ENCODE data around the gene EPHA7. TPM values are rescaled to one million over a fixed set of nuclear protein-coding genes. Genes with fewer than 3 reads are reported as not detected.

EPHA7 gene
- total RNA-seq, 2 experiments from 2014 or later, result not detected

DNA sequence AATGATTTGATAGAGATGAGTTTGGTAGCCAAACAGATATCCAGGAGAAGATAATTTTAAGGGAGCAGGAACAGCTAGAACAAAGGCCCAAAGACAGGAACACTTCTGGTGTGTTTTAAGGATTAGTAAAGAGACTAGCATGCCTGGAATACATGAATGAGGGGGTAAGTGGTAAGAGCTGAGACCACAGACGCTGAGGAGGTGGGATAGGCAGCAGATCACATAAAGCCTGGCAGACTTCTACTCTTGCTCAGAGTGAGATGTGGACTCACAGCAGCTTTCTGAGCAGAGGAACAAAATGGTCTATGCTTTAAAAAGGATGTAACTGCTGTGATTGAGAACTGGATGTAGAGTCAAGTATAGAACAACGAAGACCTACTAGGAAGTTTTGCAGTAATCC lies 100.1 kb downstream of the EPHA7 start:
- no peak overlapping the region for H3K4me3 Mint-ChIP-seq
- no peak for DNase-seq
- no peaks in the 10 kb centered on the region for H3K27me3 Mint-ChIP-seq
- H3K4me1 Mint-ChIP-seq, result no peaks in the 10 kb centered on the region
- no peaks in the 10 kb centered on the region for H3K9me3 Mint-ChIP-seq
- H3K36me3 Mint-ChIP-seq, result no peaks in the 10 kb centered on the region
- no peak overlapping the region for H3K27ac Mint-ChIP-seq

DNA sequence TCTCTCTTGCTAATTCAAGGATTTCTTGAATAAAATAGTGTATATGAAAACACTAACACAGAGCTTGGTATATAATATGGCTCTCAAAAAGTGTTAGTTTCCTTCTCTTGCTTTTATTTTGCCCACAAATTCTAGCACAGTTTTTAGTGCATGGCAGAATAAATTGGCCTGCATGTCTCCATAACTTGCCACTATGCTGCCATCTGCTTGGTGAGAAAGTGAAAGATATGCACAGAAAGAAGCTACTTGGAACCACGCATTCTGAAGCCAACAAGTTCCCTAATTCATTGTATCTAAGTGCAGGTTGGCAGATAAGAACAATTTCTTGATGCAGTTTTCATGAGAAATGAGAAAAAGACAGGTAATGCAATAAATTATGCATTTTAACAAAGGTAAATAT lies 101.2 kb downstream of the EPHA7 start:
- Mint-ChIP-seq H3K27ac (no peak overlapping the region), H3K9me3 (no peaks in the 10 kb centered on the region), H3K4me1 (no peaks in the 10 kb centered on the region), H3K4me3 (no peak overlapping the region), H3K27me3 (no peaks in the 10 kb centered on the region), H3K36me3 (no peaks in the 10 kb centered on the region)
- no peak for DNase-seq

DNA sequence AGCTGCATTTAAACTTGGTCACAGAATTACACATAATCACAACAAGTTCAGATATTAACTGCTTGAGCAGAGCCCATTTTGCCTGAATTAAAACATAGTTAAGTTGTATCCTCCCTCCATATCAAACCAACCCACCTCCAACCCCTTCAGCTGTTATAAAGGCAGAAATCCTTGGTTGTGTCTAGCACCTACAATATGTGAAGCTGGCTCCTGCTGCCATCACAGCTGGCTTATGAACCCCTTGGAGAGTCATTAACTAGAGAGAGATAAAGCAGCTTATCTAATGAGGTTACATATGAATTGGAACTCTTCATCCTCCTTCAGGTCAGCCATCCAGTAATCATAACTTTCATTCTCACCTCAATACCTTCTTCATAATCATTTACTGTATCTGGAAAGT lies 101.8 kb downstream of the EPHA7 start:
- Mint-ChIP-seq H3K4me3 (no peak overlapping the region), H3K9me3 (no peaks in the 10 kb centered on the region), H3K4me1 (no peaks in the 10 kb centered on the region), H3K27me3 (no peaks in the 10 kb centered on the region), H3K36me3 (no peaks in the 10 kb centered on the region), H3K27ac (no peak overlapping the region)
- DNase-seq, result no peak

DNA sequence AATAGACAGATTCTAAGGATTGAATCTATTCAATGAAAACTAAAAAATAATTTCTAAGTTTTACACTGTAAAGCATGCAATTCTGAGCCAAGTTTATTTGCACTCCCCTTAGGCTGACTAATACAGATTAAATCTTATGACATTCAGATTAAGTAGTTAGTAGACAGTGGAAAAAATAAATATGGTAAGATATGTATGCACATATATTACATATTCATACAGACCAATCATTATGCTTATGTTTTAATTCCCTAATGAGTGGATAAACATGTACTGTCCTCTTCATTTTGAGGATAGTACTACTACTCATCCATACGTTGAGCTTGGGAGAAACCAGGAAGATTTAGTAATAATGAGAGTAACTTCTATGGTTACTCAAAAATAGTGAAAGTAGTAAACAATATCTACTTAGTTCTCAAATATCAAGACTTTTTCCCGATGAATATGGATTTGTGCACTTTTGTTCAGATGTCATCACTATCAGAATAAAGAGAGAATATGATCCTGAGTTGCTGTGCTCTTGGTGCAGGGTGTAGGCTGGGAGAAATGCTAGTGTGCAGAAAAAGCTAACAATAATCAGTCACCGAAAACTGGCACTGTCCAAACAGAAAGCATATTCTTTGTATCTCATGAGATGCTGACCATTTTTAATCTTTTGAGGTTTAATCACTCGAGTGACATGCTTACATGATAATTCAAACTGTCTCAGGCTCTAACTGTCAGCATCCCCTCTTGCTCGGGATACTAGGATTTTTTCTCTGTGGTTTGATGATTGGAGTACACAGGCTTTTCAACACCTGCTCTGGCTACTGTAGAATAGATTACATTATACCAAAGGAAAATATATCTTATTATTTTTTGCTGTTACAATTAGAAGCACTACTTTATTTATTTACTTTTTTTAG lies 111.6 kb downstream of the EPHA7 start:
- Mint-ChIP-seq H3K36me3 (no peaks in the 10 kb centered on the region), H3K4me1 (no peaks in the 10 kb centered on the region), H3K27me3 (no peaks in the 10 kb centered on the region), H3K9me3 (peaks cover 4% of the 10 kb centered on the region), H3K27ac (no peak overlapping the region), H3K4me3 (no peak overlapping the region)
- DNase-seq, result no peak

DNA sequence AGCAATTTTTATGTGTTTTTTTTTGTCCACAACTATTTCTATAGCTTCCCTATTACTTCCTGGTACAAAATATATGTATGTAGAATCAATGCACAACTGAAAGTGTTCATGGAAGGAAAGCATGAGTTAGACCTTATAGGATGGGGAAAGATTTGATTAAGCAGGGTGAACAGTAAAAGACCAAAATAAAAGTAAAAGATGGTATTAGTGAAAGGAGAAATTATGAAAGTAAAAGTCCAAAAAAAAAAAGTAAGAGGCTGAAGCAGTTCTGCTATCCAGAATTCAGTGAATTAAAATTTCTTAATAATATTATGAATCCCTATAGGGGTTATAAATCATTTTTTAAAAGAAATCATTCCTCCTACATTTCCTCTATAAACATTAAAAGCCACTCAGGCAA lies 114.3 kb downstream of the EPHA7 start:
- Mint-ChIP-seq H3K36me3 (no peaks in the 10 kb centered on the region), H3K4me1 (no peaks in the 10 kb centered on the region), H3K4me3 (no peak overlapping the region), H3K27ac (no peak overlapping the region), H3K27me3 (no peaks in the 10 kb centered on the region), H3K9me3 (peaks cover 2% of the 10 kb centered on the region)
- no peak for DNase-seq

DNA sequence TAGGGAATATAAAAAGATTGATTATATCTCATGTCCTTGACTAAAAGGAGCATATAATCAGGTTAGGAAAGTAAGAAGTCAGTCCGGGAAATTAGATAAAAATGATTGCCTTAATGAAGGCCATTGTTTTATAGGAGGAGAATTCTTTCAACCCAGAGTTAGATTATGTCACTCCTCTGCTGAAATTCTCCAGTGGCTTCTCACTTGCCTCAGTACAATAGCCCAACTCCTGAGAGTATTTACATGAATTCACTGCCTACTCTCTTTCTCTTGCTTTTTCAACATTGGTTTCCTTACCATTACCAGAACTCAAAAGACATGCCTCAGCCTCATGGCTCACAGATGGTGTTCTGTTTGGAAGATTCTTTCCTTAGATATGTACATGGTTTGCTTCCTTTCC lies 114.9 kb downstream of the EPHA7 start:
- no peak for DNase-seq
- Mint-ChIP-seq H3K4me1 (no peaks in the 10 kb centered on the region), H3K27ac (no peak overlapping the region), H3K9me3 (peaks cover 5% of the 10 kb centered on the region), H3K36me3 (no peaks in the 10 kb centered on the region), H3K4me3 (no peak overlapping the region), H3K27me3 (no peaks in the 10 kb centered on the region)

DNA sequence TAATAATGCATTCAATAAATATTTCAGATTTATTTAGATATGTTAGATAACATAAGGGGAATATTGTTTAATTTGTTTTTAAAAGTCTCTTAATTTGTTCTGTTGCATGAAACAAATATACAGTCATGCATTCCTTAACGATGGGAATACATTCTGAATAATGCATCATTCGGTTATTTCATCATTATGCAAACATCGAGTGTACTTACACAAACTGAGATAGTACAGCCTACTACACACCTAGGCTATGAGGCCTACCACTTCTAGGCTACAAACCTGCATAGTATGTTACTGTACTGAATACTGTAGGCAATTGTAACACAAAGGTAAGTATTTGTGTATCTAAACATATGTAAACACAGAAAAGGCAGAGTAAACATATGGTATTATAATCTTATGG lies 118.7 kb downstream of the EPHA7 start:
- Mint-ChIP-seq H3K36me3 (no peaks in the 10 kb centered on the region), H3K4me1 (no peaks in the 10 kb centered on the region), H3K27ac (no peak overlapping the region), H3K27me3 (no peaks in the 10 kb centered on the region), H3K4me3 (no peak overlapping the region), H3K9me3 (peaks cover 7% of the 10 kb centered on the region)
- no peak for DNase-seq

DNA sequence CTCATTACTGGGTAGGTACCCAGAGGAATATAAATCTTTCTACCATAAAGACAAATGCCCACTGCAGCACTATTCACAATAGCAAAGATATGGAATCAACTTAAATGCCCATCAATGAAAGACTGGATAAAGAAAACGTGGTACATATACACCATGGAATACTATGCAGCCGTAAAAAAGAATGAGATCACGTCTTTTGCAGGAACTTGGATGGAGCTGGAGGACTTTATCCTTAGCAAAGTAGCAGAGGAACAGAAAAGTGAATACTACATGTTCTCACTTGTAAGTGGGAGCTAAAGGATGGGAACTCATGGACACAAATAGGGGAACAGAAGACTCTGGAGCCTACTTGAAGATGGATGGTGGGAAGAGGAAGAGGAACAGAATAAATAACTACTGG lies 119.7 kb downstream of the EPHA7 start:
- Mint-ChIP-seq H3K4me3 (no peak overlapping the region), H3K27me3 (no peaks in the 10 kb centered on the region), H3K9me3 (peaks cover 7% of the 10 kb centered on the region), H3K4me1 (no peaks in the 10 kb centered on the region), H3K36me3 (no peaks in the 10 kb centered on the region), H3K27ac (no peak overlapping the region)
- no peak for DNase-seq

DNA sequence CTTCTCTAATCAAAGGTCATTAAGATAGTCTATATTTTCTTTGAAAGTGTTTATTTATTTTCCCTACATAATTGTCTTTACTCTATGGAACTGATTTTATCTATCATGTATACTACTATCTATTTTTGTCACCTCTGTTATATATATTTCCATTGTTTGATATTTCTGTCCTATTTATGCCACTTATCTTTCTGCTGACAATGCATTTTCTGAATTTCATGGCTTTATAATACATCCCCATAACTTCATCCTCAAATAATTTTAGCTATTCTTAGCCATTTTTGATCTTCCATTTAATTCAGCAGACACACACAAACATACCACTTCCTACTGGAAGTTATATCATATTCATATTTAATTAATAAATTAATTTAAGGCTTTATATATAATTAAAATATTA lies 123.7 kb downstream of the EPHA7 start:
- no peaks in the 10 kb centered on the region for H3K4me1 Mint-ChIP-seq
- no peak overlapping the region for H3K4me3 Mint-ChIP-seq
- no peak overlapping the region for H3K27ac Mint-ChIP-seq
- DNase-seq, result no peak
- no peaks in the 10 kb centered on the region for H3K27me3 Mint-ChIP-seq
- peaks cover 5% of the 10 kb centered on the region for H3K9me3 Mint-ChIP-seq
- H3K36me3 Mint-ChIP-seq, result no peaks in the 10 kb centered on the region

DNA sequence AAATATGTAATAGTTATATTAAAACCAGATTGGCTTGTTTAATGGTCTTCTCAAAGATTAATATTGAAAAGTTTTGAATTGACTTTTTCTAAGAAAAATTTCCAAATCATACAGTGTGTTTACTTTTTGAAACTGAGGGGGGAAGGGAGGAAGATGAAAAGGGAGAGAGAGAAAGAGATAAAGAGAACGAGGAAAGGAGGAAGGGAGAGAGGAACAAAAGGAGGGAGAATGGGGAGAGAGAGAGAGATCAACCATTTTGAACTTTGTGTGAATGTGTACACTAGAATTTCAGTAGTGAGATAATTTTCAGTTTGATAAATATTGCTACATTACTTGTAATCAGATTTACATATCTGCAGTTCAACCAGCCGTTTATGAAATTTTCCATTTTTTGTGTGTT lies 124.5 kb downstream of the EPHA7 start:
- H3K36me3 Mint-ChIP-seq, result no peaks in the 10 kb centered on the region
- peaks cover 5% of the 10 kb centered on the region for H3K9me3 Mint-ChIP-seq
- H3K27me3 Mint-ChIP-seq, result no peaks in the 10 kb centered on the region
- DNase-seq, result no peak
- no peak overlapping the region for H3K27ac Mint-ChIP-seq
- H3K4me3 Mint-ChIP-seq, result no peak overlapping the region
- no peaks in the 10 kb centered on the region for H3K4me1 Mint-ChIP-seq

DNA sequence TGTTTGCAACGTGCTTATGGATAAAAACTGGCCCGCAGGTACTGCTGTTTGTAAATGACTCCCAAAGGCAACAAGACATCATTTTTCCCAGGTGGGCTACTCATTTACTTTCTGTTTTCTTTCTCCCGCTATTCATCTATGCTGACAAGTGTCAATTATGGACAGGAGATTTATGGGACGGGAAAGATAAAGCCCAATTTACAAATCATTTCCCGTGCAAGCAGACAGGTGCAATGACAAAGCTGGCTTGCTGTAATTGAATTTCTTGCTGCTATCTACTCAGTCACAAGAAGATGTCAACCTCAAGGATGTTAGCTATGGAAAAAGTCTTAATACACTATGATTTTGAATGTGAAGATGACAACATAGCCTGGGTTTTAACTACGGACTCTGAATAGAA lies 125.5 kb downstream of the EPHA7 start:
- Mint-ChIP-seq H3K9me3 (peaks cover 1% of the 10 kb centered on the region), H3K36me3 (no peaks in the 10 kb centered on the region), H3K27ac (no peak overlapping the region), H3K27me3 (no peaks in the 10 kb centered on the region), H3K4me3 (no peak overlapping the region), H3K4me1 (no peaks in the 10 kb centered on the region)
- no peak for DNase-seq

DNA sequence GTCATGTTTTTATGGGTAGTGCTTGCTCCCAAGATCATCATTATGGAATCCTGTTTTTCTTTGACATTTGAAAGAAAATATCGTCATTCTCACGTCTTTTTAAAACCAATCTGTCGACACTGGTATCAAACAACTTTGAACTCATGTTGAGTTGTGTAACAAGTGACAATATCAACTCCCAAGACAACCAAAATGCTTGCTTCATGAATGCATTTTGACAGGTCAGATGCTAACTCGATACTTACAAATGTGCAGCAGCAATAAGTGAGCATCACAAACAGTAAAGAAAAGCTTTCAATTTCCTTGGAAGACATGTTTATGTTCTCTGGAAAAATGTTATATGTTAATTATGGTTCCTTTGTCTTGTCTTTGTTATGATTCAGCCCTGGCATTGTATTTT lies 125.9 kb downstream of the EPHA7 start:
- no peaks in the 10 kb centered on the region for H3K27me3 Mint-ChIP-seq
- peaks cover 1% of the 10 kb centered on the region for H3K9me3 Mint-ChIP-seq
- no peak overlapping the region for H3K27ac Mint-ChIP-seq
- no peak overlapping the region for H3K4me3 Mint-ChIP-seq
- no peaks in the 10 kb centered on the region for H3K36me3 Mint-ChIP-seq
- H3K4me1 Mint-ChIP-seq, result no peaks in the 10 kb centered on the region
- DNase-seq, result no peak

DNA sequence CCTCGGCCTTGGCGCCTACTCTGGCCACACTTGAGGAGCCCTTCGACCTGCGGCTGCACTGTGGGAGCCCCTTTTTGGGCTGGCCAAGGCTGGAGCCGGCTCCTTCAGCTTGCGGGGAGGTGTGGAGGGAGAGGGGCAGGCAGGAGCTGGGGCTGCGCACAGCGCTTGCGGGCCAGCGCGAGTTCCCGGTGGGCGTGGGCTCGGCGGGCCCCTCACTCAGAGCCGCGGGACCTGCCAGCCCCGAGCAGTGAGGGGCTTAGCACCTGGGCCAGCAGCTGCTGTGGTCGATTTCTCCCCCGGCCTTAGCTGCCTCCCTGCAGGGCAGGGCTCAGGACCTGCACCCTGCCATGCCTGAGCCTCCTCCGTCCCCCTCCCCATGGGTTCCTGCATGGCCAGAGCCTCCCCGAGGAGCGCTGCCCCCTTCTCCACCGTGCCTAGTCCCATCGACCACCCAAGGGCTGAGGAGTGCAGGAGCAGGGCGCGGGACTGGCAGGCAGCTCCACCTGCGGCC lies 136.8 kb downstream of the EPHA7 start:
- DNase-seq, result no peak
- H3K27me3 Mint-ChIP-seq, result no peaks in the 10 kb centered on the region

DNA sequence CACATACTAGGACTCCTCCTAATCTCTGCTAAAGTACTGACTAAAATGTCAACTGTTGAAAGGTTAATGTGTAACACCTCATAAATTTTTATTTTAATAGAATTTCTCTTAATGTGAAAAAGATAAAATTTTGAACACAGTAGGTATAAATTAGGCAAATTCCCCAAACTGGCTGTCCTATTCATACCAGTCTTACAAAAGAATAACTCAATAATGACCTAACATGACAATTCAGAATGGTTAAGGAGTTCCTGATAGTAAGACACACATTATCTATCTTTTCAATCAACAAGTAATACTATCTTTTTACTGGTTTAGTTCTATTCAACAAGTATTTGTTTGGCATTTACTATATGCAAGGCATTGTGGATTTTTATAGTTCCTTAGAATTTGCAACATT lies 141.1 kb downstream of the EPHA7 start:
- Mint-ChIP-seq H3K36me3 (no peaks in the 10 kb centered on the region), H3K4me3 (no peak overlapping the region), H3K27ac (no peak overlapping the region), H3K4me1 (no peaks in the 10 kb centered on the region), H3K27me3 (no peaks in the 10 kb centered on the region), H3K9me3 (peaks cover under 1% of the 10 kb centered on the region)
- DNase-seq, result no peak

More for the DNA sequence above, 136.8 kb downstream of the EPHA7 start:
- H3K4me3 Mint-ChIP-seq, result no peak overlapping the region
- no peak overlapping the region for H3K27ac Mint-ChIP-seq
- no peaks in the 10 kb centered on the region for H3K4me1 Mint-ChIP-seq
- peaks cover 7% of the 10 kb centered on the region for H3K9me3 Mint-ChIP-seq
- H3K36me3 Mint-ChIP-seq, result no peaks in the 10 kb centered on the region

DNA sequence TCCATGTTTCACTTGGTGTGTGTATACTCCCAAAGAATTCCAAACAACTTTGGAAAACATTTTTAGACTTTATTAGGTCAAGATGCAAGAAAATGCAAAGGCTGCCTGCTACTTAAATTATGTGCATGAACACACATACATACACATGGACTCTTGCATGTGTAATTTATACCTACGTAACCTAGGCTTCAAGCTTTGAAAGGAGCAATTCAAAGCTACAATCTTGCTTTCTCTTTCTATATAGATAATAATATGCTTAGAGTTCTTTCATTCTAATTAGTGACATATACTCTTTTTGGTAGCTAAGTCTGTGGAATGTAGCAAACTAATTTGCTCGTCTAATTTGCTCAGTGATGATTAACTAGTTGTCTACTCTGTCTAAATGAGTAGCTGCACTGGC lies 146.5 kb downstream of the EPHA7 start:
- Mint-ChIP-seq H3K9me3 (no peaks in the 10 kb centered on the region), H3K27ac (no peak overlapping the region), H3K4me3 (no peak overlapping the region), H3K27me3 (no peaks in the 10 kb centered on the region), H3K36me3 (no peaks in the 10 kb centered on the region), H3K4me1 (no peaks in the 10 kb centered on the region)
- DNase-seq, result no peak

DNA sequence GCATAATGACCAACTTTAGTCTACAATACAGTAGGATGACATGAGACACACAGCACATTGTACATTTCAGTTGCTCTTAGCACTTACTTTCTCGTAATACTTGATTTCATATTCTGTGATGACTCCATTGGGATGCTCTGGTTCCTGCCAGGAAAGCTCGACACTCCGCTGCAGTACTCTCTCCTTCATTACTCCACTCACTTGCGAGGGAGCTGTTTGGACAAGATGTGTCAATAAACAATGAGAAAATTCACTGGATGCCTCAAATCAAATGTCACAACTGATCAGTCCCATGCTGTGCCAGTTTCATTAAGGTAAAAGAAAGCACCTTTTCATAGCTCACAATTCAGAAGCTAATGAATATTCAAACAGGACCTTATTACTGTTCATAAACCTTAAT lies 147.1 kb downstream of the EPHA7 start:
- H3K4me3 Mint-ChIP-seq, result no peak overlapping the region
- H3K27me3 Mint-ChIP-seq, result no peaks in the 10 kb centered on the region
- H3K4me1 Mint-ChIP-seq, result no peaks in the 10 kb centered on the region
- no peaks in the 10 kb centered on the region for H3K9me3 Mint-ChIP-seq
- no peak for DNase-seq
- H3K36me3 Mint-ChIP-seq, result no peaks in the 10 kb centered on the region
- no peak overlapping the region for H3K27ac Mint-ChIP-seq

Measured in activated naive CD8-positive, alpha-beta T cell treated with anti-CD3 and anti-CD28 coated beads for 36 hours (primary cell).